Activated naive CD8-positive, alpha-beta T cell treated with anti-CD3 and anti-CD28 coated beads, Interleukin-2, amount 50 U/mL, for 24 hours (primary cell): Measurements from ENCODE around the gene FRK.
A peak's percentile ranks its signal among the peaks of the same experiment; 100 is the strongest.
"Not testable (repeated sequence)": the region's sequence is repeated elsewhere in the genome, so short reads cannot be mapped to it uniquely, and the experiment has no call there.

Experiments used
- ATAC-seq: fragments of 150-1000 bp; cut with Tn5 transposase; one replicate; pipeline ENCODE4 v1.10.0; 2021
- DNase-seq: peaks from one replicate; pipeline ENCODE4 v3.0.0; 2021
- H3K27ac Mint-ChIP-seq: one replicate; pipeline ENCODE4 v1.8.0; 2021; ENCODE audit warnings: mild to moderate bottlenecking, mixed read lengths
- H3K27me3 Mint-ChIP-seq: one replicate; pipeline ENCODE4 v1.8.0; 2021; ENCODE audit warnings: mixed read lengths
- H3K36me3 Mint-ChIP-seq: one replicate; pipeline ENCODE4 v1.8.0; 2021; ENCODE audit warnings: low read depth, mixed read lengths
- H3K4me1 Mint-ChIP-seq: one replicate; pipeline ENCODE4 v1.8.0; 2021; ENCODE audit warnings: mixed read lengths
- H3K4me3 Mint-ChIP-seq: one replicate; pipeline ENCODE4 v1.8.0; 2021; ENCODE audit warnings: mild to moderate bottlenecking, moderate library complexity, mixed read lengths
- H3K9me3 Mint-ChIP-seq: one replicate; pipeline ENCODE4 v1.8.0; 2021; ENCODE audit warnings: mixed read lengths

The FRK gene

DNA sequence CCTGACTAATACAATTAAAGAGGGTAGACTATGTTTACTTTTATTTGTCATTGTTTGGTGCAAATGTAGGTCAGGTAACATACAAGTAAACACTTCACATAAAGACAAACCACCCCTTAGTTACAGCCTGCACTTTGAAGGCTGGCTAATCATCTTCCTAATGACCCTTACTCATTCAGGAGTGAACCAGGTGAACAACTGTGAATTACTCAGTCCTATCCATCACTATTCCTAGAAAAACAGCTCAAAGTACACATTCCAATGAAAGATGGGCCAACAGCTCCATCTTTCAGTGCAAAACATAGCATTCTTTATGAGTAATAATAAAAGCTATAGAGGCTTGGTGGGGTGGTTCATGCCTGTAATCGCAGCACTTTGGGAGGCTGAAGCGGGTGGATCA lies 78.2 kb downstream of the FRK start:
- no peak overlapping the region for H3K4me3 Mint-ChIP-seq
- ATAC-seq = no peak
- H3K4me1 Mint-ChIP-seq = no peaks in the 10 kb centered on the region
- no peaks in the 10 kb centered on the region for H3K36me3 Mint-ChIP-seq
- no peak for DNase-seq
- H3K27ac Mint-ChIP-seq = no peak overlapping the region
- no peaks in the 10 kb centered on the region for H3K9me3 Mint-ChIP-seq
- no peaks in the 10 kb centered on the region for H3K27me3 Mint-ChIP-seq

DNA sequence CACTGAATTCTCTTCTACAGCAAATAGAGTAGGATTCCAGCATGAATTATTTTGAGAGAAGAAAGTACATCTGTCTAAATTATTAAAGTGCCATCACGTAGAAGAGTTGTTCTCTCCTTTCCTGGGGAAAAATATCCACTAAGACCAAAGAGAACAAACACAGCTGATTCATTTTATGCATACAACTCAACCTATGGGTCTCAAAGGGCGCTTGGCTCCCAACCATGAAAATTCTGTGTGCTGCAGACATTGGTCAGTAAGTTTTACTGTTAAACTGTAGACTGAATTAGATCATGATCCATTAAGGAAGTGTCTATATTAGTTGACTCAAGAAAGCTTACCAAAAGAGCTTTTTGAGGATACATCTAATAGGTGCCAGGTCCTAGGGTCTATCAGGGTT lies 83.5 kb downstream of the FRK start:
- Mint-ChIP-seq H3K4me1 (no peaks in the 10 kb centered on the region), H3K9me3 (no peaks in the 10 kb centered on the region), H3K27me3 (peaks cover 2% of the 10 kb centered on the region), H3K36me3 (no peaks in the 10 kb centered on the region), H3K4me3 (no peak overlapping the region), H3K27ac (no peak overlapping the region)
- no peak for ATAC-seq
- DNase-seq = no peak

DNA sequence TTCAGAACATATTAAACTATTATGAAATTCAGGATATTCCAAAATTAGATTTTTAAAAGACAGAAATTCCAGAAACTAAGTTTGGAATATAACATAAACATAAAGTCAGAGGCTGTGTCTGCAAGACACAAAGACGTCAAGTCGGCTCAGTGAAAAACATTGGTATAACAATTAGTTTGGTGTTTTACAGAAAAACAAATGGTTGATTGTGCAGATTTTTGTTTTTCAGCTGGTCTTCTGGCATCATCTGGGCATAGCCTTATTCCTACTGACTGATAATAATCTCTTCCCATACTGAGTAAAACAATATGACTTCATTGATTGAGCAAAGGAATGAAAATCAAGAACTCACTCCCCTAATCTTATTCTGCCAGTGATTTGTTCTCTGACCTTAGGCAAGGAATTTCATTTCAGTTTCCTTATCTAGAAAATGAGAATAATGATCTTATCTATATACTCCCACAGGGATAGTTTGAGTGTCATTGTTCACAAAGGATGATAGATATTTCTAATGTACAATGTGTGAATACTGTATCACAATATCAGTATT lies 84.3 kb downstream of the FRK start:
- Mint-ChIP-seq H3K9me3 (no peaks in the 10 kb centered on the region), H3K27ac (no peak overlapping the region)
- no peak for DNase-seq

DNA sequence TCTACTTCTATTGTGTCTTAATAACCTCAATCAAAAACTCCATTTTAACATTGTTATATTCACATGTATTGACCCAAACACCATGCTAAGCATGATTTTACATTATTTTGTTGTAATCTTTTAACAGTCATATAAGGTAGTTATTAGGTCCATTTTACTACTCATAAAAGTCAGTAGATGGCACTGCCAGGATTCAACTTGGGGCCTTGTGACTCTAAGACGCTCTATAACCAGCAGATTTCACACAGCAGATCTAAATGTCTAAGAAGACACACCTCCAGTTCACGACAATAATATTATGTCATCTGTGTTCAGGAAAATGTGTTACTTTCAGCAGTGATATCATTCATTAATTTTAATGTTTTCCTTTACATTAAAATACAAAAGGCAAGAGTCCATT lies 88.0 kb downstream of the FRK start:
- no peak for DNase-seq
- peaks cover 4% of the 10 kb centered on the region for H3K27me3 Mint-ChIP-seq
- H3K36me3 Mint-ChIP-seq = no peaks in the 10 kb centered on the region
- no peak overlapping the region for H3K4me3 Mint-ChIP-seq
- no peak for ATAC-seq
- H3K9me3 Mint-ChIP-seq = no peaks in the 10 kb centered on the region
- no peak overlapping the region for H3K27ac Mint-ChIP-seq
- no peaks in the 10 kb centered on the region for H3K4me1 Mint-ChIP-seq

More for the DNA sequence above, 84.3 kb downstream of the FRK start:
- no peak for ATAC-seq
- H3K36me3 Mint-ChIP-seq = no peaks in the 10 kb centered on the region
- no peak overlapping the region for H3K4me3 Mint-ChIP-seq
- peaks cover 2% of the 10 kb centered on the region for H3K27me3 Mint-ChIP-seq
- H3K4me1 Mint-ChIP-seq = no peaks in the 10 kb centered on the region

DNA sequence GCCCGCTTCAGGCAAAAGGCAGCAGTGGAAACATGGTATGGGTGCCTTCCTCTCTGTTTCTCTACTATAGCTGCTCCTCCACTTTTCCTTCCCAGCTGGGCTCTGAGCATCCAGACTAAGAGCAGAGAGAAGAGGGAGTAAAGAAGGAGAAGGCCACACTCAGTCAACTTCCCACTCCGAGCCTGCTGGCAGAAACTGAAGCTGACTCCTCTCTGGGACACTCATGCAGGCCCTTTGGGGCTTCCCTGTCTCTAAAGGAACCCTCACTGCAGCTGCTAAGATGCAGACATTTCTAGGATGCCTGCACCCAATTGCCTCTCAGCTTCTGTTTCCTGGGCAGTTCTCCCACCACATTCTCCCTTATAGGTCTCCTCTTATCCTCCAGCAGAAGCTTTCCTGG lies 88.9 kb downstream of the FRK start:
- no peaks in the 10 kb centered on the region for H3K9me3 Mint-ChIP-seq
- H3K27ac Mint-ChIP-seq = no peak overlapping the region

DNA sequence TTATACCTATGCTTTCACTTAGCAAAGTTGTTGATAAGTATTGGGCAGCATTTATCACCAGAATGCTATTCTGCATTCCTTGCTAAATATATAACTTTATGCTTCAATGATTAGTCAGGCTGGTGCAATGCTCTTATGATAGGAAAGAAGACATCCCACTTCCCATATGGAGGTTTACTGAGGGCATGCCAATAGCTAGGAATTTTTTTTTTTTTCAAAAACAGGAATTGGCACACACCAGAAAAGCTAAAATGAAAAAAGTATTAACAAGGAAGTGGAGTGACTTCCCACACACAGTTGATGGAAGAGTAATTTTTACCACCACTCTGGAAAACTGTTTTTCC lies 90.8 kb downstream of the FRK start:
- ATAC-seq (no peak), DNase-seq (no peak)
- H3K9me3 Mint-ChIP-seq = no peaks in the 10 kb centered on the region
- no peak overlapping the region for H3K4me3 Mint-ChIP-seq
- H3K27me3 Mint-ChIP-seq = peaks cover 4% of the 10 kb centered on the region
- H3K27ac Mint-ChIP-seq = no peak overlapping the region
- H3K36me3 Mint-ChIP-seq = no peaks in the 10 kb centered on the region
- H3K4me1 Mint-ChIP-seq = no peaks in the 10 kb centered on the region

More for the DNA sequence above, 88.9 kb downstream of the FRK start:
- no peaks in the 10 kb centered on the region for H3K4me1 Mint-ChIP-seq
- H3K4me3 Mint-ChIP-seq = no peak overlapping the region
- ATAC-seq = peak; percentile 20
- H3K36me3 Mint-ChIP-seq = no peaks in the 10 kb centered on the region
- no peak for DNase-seq
- peaks cover 4% of the 10 kb centered on the region for H3K27me3 Mint-ChIP-seq

DNA sequence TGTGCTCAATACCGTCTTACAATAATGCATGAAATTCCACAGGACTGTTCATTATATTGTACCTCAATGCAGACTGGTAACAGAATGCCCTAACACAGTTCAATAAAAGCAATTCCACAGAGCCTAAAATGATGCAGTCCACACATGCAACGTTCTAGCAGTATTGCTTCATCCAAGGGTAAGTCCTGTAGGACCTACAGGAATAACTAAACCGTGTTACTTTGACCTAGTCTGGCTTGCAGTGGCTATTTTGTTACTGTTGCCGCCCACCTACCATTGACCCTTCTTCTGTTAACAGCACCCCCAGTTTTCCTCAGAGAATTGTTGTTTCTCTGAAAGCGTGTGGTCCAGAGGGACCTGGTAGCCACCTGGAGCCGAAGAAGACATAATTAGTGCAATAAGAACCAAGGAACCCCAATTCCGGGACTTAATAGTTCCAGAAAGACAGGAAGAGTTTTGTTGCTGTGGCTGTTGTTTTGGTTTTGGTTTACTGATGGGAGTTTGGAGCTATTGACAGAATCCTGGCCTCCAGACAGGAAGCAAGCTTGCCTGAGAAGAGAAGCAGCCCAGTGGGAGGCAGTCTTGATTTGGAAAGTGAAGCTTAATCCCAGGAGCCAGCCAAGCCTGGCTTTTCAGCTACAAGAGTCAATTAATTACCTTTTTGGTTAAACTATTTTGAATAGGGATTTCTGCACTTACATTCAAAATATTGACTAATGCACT lies 91.3 kb downstream of the FRK start:
- Mint-ChIP-seq H3K4me1 (no peaks in the 10 kb centered on the region), H3K9me3 (no peaks in the 10 kb centered on the region), H3K36me3 (no peaks in the 10 kb centered on the region), H3K27ac (no peak overlapping the region), H3K27me3 (peaks cover 4% of the 10 kb centered on the region), H3K4me3 (no peak overlapping the region)
- DNase-seq = no peak
- ATAC-seq = no peak

DNA sequence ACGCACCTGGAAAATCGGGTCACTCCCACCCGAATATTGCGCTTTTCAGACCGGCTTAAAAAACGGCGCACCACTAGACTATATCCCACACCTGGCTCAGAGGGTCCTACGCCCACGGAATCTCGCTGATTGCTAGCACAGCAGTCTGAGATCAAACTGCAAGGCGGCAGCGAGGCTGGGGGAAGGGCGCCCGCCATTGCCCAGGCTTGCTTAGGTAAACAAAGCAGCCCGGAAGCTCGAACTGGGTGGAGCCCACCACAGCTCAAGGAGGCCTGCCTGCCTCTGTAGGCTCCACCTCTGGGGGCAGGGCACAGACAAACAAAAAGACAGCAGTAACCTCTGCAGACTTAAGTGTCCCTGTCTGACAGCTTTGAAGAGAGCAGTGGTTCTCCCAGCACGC lies 100.4 kb downstream of the FRK start:
- not testable (repeated sequence) for ATAC-seq, H3K27ac Mint-ChIP-seq, H3K4me1 Mint-ChIP-seq, H3K4me3 Mint-ChIP-seq, H3K27me3 Mint-ChIP-seq, DNase-seq, H3K9me3 Mint-ChIP-seq, H3K36me3 Mint-ChIP-seq

DNA sequence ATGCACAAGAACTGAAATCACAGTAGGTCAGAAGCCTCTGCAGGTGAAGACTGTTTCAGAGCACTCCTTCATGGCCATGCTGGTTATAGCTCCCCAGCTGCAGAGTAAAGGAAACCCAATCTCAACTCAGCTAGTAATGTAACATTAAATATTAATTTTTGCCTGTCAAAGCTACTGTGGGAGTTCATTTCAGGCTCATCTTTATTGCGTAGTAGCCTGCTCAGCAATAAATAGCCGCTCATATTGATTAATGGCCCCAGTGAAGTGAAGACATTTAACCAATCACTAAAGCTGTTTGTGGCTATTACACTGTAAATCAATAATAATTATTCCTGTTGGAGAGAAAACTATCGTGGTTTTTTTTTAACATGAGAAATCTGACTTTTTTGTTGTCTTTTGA lies 101.7 kb downstream of the FRK start:
- no peak for ATAC-seq

DNA sequence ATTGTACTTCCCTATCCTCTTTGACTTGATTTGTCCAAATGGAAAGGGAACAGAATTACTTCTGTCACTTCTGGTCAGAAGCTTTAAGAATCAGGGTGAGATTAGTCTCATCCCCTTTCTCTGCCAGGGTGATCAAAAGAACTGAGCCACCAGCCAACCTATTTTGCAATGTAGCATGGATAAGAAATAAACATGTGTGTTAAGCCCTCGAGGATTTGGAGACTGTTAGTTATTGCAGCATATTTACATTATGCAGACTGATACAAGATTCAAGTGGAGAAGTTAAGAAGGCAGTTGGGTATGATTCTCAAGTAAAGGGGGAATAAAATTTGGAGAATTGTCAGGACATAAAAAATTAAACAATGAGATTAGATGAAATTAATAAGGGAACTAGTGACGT lies 106.0 kb downstream of the FRK start:
- no peaks in the 10 kb centered on the region for H3K27me3 Mint-ChIP-seq
- H3K4me3 Mint-ChIP-seq = no peak overlapping the region
- no peaks in the 10 kb centered on the region for H3K36me3 Mint-ChIP-seq
- ATAC-seq (no peak), DNase-seq (no peak)
- H3K9me3 Mint-ChIP-seq = peaks cover 6% of the 10 kb centered on the region
- H3K27ac Mint-ChIP-seq = no peak overlapping the region
- H3K4me1 Mint-ChIP-seq = no peaks in the 10 kb centered on the region

More for the DNA sequence above, 101.7 kb downstream of the FRK start:
- DNase-seq = no peak
- Mint-ChIP-seq H3K4me1 (no peaks in the 10 kb centered on the region), H3K27me3 (no peaks in the 10 kb centered on the region), H3K9me3 (no peaks in the 10 kb centered on the region), H3K36me3 (no peaks in the 10 kb centered on the region), H3K4me3 (no peak overlapping the region), H3K27ac (no peak overlapping the region)

DNA sequence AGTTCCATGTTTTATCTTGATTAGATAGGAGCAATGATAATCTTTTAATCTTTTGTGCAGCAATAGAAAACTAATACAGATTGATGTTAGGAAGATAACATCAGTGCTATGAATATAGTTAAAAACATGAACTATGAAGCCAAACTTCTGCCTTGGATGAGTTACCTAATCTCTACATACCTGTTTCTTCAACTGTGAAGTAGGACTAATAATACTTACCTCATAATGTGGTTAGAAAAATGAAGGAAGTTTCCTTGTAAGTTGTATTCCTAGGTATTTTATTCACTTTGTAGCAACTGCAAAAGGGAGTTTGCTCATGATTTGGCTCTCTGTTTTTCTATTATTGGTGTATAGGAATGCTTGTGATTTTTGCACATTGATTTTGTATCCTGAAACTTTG lies 111.9 kb downstream of the FRK start:
- H3K27ac Mint-ChIP-seq = no peak overlapping the region
- H3K27me3 Mint-ChIP-seq = no peaks in the 10 kb centered on the region
- no peaks in the 10 kb centered on the region for H3K4me1 Mint-ChIP-seq
- DNase-seq (no peak), ATAC-seq (no peak)
- no peak overlapping the region for H3K4me3 Mint-ChIP-seq
- peaks cover 2% of the 10 kb centered on the region for H3K36me3 Mint-ChIP-seq
- H3K9me3 Mint-ChIP-seq = peaks cover 13% of the 10 kb centered on the region

DNA sequence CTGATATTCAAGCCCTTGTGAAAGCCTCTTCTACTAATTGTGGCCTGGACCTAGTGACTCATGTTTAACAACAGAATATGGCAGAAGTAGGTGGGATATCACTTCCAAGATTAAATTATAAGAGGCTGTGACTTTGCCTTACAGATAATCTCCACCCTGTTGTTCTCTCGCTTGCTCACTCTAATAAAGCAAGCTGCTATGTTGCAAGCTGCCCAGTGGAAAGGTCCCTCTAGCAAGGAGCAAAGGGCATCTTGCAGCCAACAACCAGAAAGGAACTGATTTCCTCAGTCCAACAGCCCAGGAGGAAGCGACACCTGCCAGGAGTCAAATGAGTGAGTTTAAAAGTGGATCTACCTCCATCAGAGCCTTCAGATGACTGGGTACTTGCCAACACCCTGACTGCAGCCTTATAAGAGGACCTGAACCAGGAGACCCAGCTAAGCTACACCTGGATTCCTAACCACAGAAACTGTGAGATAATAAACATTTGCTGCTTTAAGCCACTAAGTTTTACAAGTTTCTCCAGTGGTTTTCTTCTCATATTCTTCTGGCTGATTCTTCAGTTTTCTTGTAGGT lies 112.6 kb downstream of the FRK start:
- Mint-ChIP-seq H3K27ac (no peak overlapping the region), H3K36me3 (peaks cover 2% of the 10 kb centered on the region), H3K4me1 (no peaks in the 10 kb centered on the region), H3K27me3 (no peaks in the 10 kb centered on the region), H3K9me3 (peaks cover 14% of the 10 kb centered on the region), H3K4me3 (no peak overlapping the region)
- ATAC-seq (no peak), DNase-seq (no peak)

DNA sequence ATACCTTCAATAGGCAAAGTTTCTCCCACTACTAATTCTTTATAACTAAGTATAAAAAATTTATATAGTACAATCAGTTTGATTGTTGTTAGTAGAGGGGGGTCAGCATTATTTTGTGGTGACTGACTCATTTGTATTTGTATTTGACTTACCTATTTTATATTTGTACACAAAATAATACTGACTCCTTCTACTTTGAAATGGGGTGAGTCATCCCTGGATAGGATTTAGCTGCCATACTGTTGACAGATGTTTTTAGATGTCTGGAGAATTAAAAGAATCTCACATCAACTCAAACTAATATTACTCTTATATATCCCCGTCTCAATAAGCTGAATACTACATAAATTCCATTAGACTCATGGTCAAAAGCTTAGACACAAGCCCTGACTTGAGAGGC lies 114.9 kb downstream of the FRK start:
- Mint-ChIP-seq H3K36me3 (peaks cover 2% of the 10 kb centered on the region), H3K4me3 (no peak overlapping the region), H3K27ac (no peak overlapping the region), H3K9me3 (peaks cover 14% of the 10 kb centered on the region), H3K27me3 (no peaks in the 10 kb centered on the region), H3K4me1 (no peaks in the 10 kb centered on the region)
- ATAC-seq = no peak
- no peak for DNase-seq

DNA sequence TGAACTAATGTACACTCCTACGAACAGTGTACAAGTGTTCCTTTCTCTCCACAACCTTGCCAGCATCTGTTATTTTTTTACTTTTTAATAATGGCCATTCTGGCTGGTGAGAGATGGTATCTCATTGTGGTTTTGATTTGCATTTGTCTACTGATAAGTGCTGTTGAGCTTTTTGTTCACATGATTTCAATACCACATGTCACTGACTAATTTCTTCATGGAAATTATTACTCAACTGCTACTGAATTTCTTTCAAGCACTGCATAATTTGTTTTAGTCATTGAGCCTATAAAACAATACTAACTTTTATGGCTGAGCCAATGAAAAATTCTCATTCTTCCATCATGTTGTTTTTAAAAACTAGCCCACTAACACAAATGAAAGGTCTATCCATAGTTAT lies 115.4 kb downstream of the FRK start:
- Mint-ChIP-seq H3K4me1 (no peaks in the 10 kb centered on the region), H3K27me3 (no peaks in the 10 kb centered on the region), H3K9me3 (peaks cover 13% of the 10 kb centered on the region), H3K27ac (no peak overlapping the region), H3K4me3 (no peak overlapping the region), H3K36me3 (peaks cover 2% of the 10 kb centered on the region)
- ATAC-seq (no peak), DNase-seq (no peak)

DNA sequence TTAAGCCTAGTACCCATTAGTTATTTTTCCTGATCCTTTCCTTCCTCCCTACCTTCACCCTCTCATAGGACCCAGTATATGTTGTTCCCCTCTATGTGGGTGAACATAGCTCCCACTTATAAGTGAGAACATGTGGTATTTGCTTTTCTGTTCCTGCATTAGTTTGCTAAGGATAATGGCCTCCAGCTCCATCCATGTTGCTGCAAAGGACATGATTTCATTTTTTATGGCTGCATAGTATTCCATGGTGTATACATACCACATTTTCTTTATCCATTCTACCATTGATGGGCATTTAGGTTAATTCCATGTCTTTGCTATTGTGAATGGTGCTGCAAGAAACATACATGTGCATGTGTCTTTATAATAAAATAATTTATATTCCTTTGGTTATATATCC lies 115.9 kb downstream of the FRK start:
- H3K36me3 Mint-ChIP-seq, H3K4me3 Mint-ChIP-seq, H3K9me3 Mint-ChIP-seq, ATAC-seq, H3K4me1 Mint-ChIP-seq, H3K27ac Mint-ChIP-seq, DNase-seq, H3K27me3 Mint-ChIP-seq: not testable (repeated sequence)
